A549 (cell line): ENCODE data around the gene LHX5.

Experiments
- ESRRA ChIP-seq: fragments of 150-350 bp; IDR thresholded peaks from 2 replicates; pipeline ENCODE4 v1.6.1; 2014; ENCODE audit warnings: mild to moderate bottlenecking, low read length, borderline replicate concordance
- HOXB13 ChIP-seq: fragments of 250-450 bp; sonication (Bioruptor Pico); IDR thresholded peaks from 2 replicates; pipeline ENCODE4 v1.5.0; 2020; ENCODE audit warnings: low read depth, mild to moderate bottlenecking, moderate library complexity
- MAFK ChIP-seq: fragments of 450-650 bp; IDR thresholded peaks from 2 replicates; pipeline ENCODE4 v1.6.1; 2014; ENCODE audit not compliant: partially characterized antibody
- NFE2L2 ChIP-seq: fragments of 150-350 bp; conservative IDR thresholded peaks from 2 replicates; pipeline ENCODE4 v1.6.1; 2014; ENCODE audit warnings: low read length
- POLR2A ChIP-seq: IDR thresholded peaks from 2 replicates; pipeline ENCODE4 v1.6.1; 2012; ENCODE audit warnings: mild to moderate bottlenecking, low read length
- RAD21 ChIP-seq, 2 experiments: fragments of >200 bp in 1 of 2; sonication (Bioruptor Twin) in 1 of 2; formaldehyde crosslinking in 1 of 2; IDR thresholded peaks in 1 of 2; conservative IDR thresholded peaks in 1 of 2; 2 replicates in 1 of 2; 3 replicates in 1 of 2; pipeline ENCODE4 v1.6.1; 2012 to 2018; ENCODE audit warnings: inconsistent platforms in 1 of 2
- RCOR1 ChIP-seq: fragments of 150-350 bp; IDR thresholded peaks from 2 replicates; pipeline ENCODE4 v1.6.1; 2014; ENCODE audit warnings: antibody characterized with exemption, low read length, low read depth
- RFX5 ChIP-seq: fragments of 450-650 bp; IDR thresholded peaks from 2 replicates; pipeline ENCODE4 v1.7.1; 2014; ENCODE audit warnings: antibody characterized with exemption, mild to moderate bottlenecking, moderate library complexity
- SREBF2 ChIP-seq: fragments of 450-650 bp; IDR thresholded peaks from 2 replicates; pipeline ENCODE4 v1.6.1; 2014; ENCODE audit warnings: mild to moderate bottlenecking, moderate library complexity
- TF ChIP-seq, protein P1 (sequence below): fragments of >200 bp; sonication (Bioruptor Twin); formaldehyde crosslinking; IDR thresholded peaks from 3 replicates; pipeline ENCODE4 v1.5.1; 2016
- TF ChIP-seq, protein P2 (sequence below): fragments of 450-650 bp; IDR thresholded peaks from 2 replicates; pipeline ENCODE4 v1.6.1; 2014; ENCODE audit warnings: antibody characterized with exemption

DNA sequence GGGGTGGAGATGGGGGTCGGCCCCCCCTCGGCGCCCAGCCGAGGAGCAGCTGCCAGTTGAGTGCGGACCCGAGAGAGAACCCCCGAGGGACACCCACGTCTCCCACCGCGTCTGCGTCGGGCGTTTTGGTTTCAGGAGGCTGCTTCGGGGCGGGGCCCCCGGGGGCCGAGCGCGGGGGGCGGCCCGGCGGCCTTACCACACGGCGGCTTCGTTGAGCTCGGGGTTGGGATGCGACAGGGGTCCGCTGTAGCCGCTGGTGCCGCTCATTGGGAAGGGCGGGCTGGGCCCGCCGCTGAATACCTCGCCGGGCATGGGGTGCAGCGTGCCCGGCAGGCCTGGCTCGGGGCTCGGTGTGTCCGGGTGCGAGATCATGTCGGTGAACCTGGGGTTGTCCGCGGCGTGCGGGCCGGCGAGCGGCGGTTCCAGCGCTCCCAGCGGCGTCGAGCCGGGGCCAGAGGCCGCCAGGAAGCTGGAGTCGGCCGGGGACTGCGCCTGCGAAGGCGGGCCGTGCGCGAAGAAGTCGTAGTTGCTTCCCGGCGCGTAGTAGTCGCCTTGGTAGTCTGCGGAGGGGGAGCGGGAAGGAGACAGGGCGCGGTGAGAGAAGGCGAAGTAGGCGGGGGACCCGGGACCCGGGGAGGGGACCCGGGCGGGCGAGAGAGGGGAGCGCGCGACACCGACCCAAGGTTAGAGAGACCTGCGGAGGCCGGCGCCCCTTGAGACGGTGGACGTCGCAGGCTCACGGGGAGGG lies 8.5 kb downstream of the LHX5 start:
- TF ChIP-seq MAFK (no peak), POLR2A (no peak), RAD21 (conservative IDR thresholded peaks at IDR 0.05 in 1 of 2, IDR thresholded peaks at IDR 0.05 in 1 of 2) (no peak), NFE2L2 (no peak), RCOR1 (no peak), SREBF2 (no peak), ESRRA (no peak), HOXB13 (CRISPR knock-in tag) (no peak), RFX5 (no peak)
- TF ChIP-seq, protein P1, sequence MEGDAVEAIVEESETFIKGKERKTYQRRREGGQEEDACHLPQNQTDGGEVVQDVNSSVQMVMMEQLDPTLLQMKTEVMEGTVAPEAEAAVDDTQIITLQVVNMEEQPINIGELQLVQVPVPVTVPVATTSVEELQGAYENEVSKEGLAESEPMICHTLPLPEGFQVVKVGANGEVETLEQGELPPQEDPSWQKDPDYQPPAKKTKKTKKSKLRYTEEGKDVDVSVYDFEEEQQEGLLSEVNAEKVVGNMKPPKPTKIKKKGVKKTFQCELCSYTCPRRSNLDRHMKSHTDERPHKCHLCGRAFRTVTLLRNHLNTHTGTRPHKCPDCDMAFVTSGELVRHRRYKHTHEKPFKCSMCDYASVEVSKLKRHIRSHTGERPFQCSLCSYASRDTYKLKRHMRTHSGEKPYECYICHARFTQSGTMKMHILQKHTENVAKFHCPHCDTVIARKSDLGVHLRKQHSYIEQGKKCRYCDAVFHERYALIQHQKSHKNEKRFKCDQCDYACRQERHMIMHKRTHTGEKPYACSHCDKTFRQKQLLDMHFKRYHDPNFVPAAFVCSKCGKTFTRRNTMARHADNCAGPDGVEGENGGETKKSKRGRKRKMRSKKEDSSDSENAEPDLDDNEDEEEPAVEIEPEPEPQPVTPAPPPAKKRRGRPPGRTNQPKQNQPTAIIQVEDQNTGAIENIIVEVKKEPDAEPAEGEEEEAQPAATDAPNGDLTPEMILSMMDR, result no peak
- TF ChIP-seq, protein P2, sequence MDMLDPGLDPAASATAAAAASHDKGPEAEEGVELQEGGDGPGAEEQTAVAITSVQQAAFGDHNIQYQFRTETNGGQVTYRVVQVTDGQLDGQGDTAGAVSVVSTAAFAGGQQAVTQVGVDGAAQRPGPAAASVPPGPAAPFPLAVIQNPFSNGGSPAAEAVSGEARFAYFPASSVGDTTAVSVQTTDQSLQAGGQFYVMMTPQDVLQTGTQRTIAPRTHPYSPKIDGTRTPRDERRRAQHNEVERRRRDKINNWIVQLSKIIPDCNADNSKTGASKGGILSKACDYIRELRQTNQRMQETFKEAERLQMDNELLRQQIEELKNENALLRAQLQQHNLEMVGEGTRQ, result no peak
